Endothelial cell of umbilical vein (primary cell): ENCODE data around the gene UBTD1. TPM values are rescaled to one million over a fixed set of nuclear protein-coding genes. Genes with fewer than 3 reads are reported as not detected.

Source experiments
- BruUV-seq: library from RNA; stranded (reverse); fragments of 400-500 nt; replicated peaks from 2 replicates; lab custom pipeline; 2021; lab: Mats Ljungman, UMichigan
- CTCF ChIA-PET: fragments of 300-600, 350-600 bp; sonication (Branson Sonifier 250); formaldehyde crosslinking; loops from one replicate; lab custom pipeline; 2021; ENCODE audit warnings: antibody characterized with exemption, inconsistent platforms; lab: Charles Lee
- POLR2A ChIA-PET: fragments of 300-600, 350-600 bp; sonication (Branson Sonifier 250); formaldehyde crosslinking; loops from one replicate; lab custom pipeline; 2021; ENCODE audit warnings: antibody characterized with exemption, inconsistent platforms; lab: Charles Lee
- DNase-seq: peaks from one replicate; pipeline ENCODE4 v3.0.0-alpha.2; 2011; ENCODE audit warnings: low read depth, low spot score
- FAIRE-seq: peaks from 2 replicates; lab custom pipeline; 2011; peaks lifted over from hg19 to GRCh38; lab: Jason Lieb, UNC
- H2AFZ ChIP-seq: 2 replicates; pipeline ENCODE4 v1.6.0; 2012; ENCODE audit warnings: low read depth, low read length, control low read depth, inconsistent platforms
- H3K27ac ChIP-seq: 2 replicates; pipeline ENCODE4 v1.5.1; 2011; ENCODE audit warnings: low read depth, mild to moderate bottlenecking, control low read depth, low read length, moderate library complexity; ENCODE audit not compliant: insufficient read depth
- H3K27me3 ChIP-seq, 2 experiments: 2 replicates each; pipeline versions ENCODE4 v1.6.0 to v1.6.1; 2011; ENCODE audit warnings: low read length in 2 of 2, mixed read lengths in 1 of 2; ENCODE audit not compliant: control insufficient read depth in 2 of 2, insufficient read depth in 2 of 2
- H3K36me3 ChIP-seq, 2 experiments: 2 replicates in 1 of 2; 3 replicates in 1 of 2; pipeline ENCODE4 v1.5.1; 2011; ENCODE audit warnings: low read length in 2 of 2, mild to moderate bottlenecking in 1 of 2, moderate library complexity in 1 of 2; ENCODE audit not compliant: control insufficient read depth in 2 of 2, insufficient read depth in 2 of 2; ENCODE audit errors: extremely low read depth in 1 of 2
- H3K4me1 ChIP-seq: 3 replicates; pipeline ENCODE4 v1.5.1; 2011; ENCODE audit warnings: mild to moderate bottlenecking, low read length; ENCODE audit not compliant: control insufficient read depth, insufficient read depth; ENCODE audit errors: extremely low read depth
- H3K4me2 ChIP-seq: 2 replicates; pipeline ENCODE4 v1.6.1; 2011; ENCODE audit warnings: low read length, control low read depth, mixed read lengths; ENCODE audit not compliant: insufficient read depth
- H3K4me3 ChIP-seq, 3 experiments: fragments of 200-600 bp in 1 of 3; sonication (generic), shearing (Covaris generic) in 1 of 3; replicated peaks in 1 of 3; 2 replicates each; pipeline ENCODE4 v1.5.1; 2011 to 2016; ENCODE audit warnings: control low read depth in 3 of 3, low read length in 3 of 3, mild to moderate bottlenecking in 2 of 3, inconsistent platforms in 1 of 3, low read depth in 1 of 3, moderate library complexity in 1 of 3; ENCODE audit not compliant: insufficient read depth in 1 of 3
- H3K79me2 ChIP-seq: 2 replicates; pipeline ENCODE4 v1.6.0; 2012; ENCODE audit warnings: low read length, inconsistent platforms; ENCODE audit not compliant: control insufficient read depth, insufficient read depth
- H3K9ac ChIP-seq: replicated peaks from 2 replicates; pipeline ENCODE3; 2011; ENCODE audit warnings: low read length, control low read depth; ENCODE audit not compliant: insufficient read depth; ENCODE audit errors: extremely low read depth
- H3K9me1 ChIP-seq: replicated peaks from 3 replicates; pipeline ENCODE4 v1.6.0; 2011; ENCODE audit warnings: mild to moderate bottlenecking, low read length; ENCODE audit not compliant: control insufficient read depth, insufficient read depth; ENCODE audit errors: extremely low read depth
- H3K9me3 ChIP-seq: replicated peaks from 2 replicates; pipeline ENCODE4 v1.5.1; 2012; ENCODE audit warnings: low read length, inconsistent platforms; ENCODE audit not compliant: control insufficient read depth, insufficient read depth
- H4K20me1 ChIP-seq: replicated peaks from 2 replicates; pipeline ENCODE3; 2011; ENCODE audit warnings: mild to moderate bottlenecking, low read length; ENCODE audit not compliant: control insufficient read depth, insufficient read depth; ENCODE audit errors: extremely low read depth
- EZH2 ChIP-seq: IDR thresholded peaks from 2 replicates; pipeline ENCODE4 v1.6.1; 2012; ENCODE audit warnings: borderline replicate concordance, low read depth, mild to moderate bottlenecking, moderate library complexity, low read length, inconsistent platforms; ENCODE audit not compliant: severe bottlenecking
- FOS ChIP-seq: IDR thresholded peaks from 2 replicates; pipeline ENCODE4 v1.6.1; 2011; ENCODE audit warnings: mild to moderate bottlenecking, low read length, moderate library complexity, borderline replicate concordance; ENCODE audit not compliant: insufficient read depth
- GATA2 ChIP-seq: IDR thresholded peaks from 2 replicates; pipeline ENCODE4 v1.7.0; 2011; ENCODE audit warnings: low read depth, mild to moderate bottlenecking, moderate library complexity, mixed read lengths, low read length; ENCODE audit not compliant: insufficient read length, insufficient read depth
- JUN ChIP-seq: IDR thresholded peaks from 2 replicates; pipeline ENCODE4 v1.6.1; 2011; ENCODE audit warnings: borderline replicate concordance, low read depth; ENCODE audit not compliant: insufficient read length, insufficient read depth
- MYC ChIP-seq: IDR thresholded peaks from one replicate; pipeline ENCODE4 v1.6.1; 2011; ENCODE audit warnings: mild to moderate bottlenecking, low read depth, low read length
- POLR2A ChIP-seq: IDR thresholded peaks from 2 replicates; pipeline ENCODE4 v1.6.1; 2012; ENCODE audit warnings: low read depth, mild to moderate bottlenecking, control low read depth, low read length
- POLR2AphosphoS5 ChIP-seq: IDR thresholded peaks from 2 replicates; pipeline ENCODE4 v1.6.1; 2012; ENCODE audit warnings: low read depth, mild to moderate bottlenecking, control low read depth, low read length, moderate library complexity; ENCODE audit not compliant: insufficient read depth
- dilution Hi-C: fragments of 300-500 bp; cut with MboI; formaldehyde crosslinking; loops from one replicate; pipeline ENCODE4 v1.15.0; 2019; ENCODE audit warnings: low sequenced_read_pairs; ENCODE audit not compliant: extremely low pct_ligation_motif_present
- intact Hi-C: fragments of 100-400 bp; cut with micrococcal nuclease; formaldehyde crosslinking; loops from one replicate; pipeline ENCODE4 v1.10.0; 2022
- polyA plus RNA-seq, 4 experiments: library from polyadenylated mRNA; depleted of rRNA in 3 of 4; stranded (reverse) in 3 of 4; unstranded in 1 of 4; fragments of >200 nt; gene quantifications; 2 replicates each; pipeline versions ENCODE4 v1.2.1 to v1.2.3, GENCODE V29; 2011 to 2012; ENCODE audit warnings: missing spikeins in 1 of 4
- total RNA-seq: library from RNA; stranded (reverse); gene quantifications from 2 replicates; pipeline ENCODE4 v1.2.3, GENCODE V29; 2021
- TF ChIP-seq, protein P1 (sequence below): IDR thresholded peaks from 2 replicates; pipeline ENCODE4 v1.6.1; 2011; ENCODE audit not compliant: insufficient read depth, insufficient read length
- TF ChIP-seq, protein P2 (sequence below), 2 donors: IDR thresholded peaks; 1 replicate in 1 of 2; 2 replicates in 1 of 2; pipeline ENCODE4 v1.5.1; 2011; ENCODE audit warnings: low read length in 2 of 2, mild to moderate bottlenecking in 2 of 2, moderate library complexity in 2 of 2, control low read depth in 1 of 2, inconsistent platforms in 1 of 2, low read depth in 1 of 2; ENCODE audit not compliant: insufficient read depth in 1 of 2; ENCODE audit errors: extremely low read depth in 1 of 2

The UBTD1 gene
- total and polyA plus RNA-seq, 2 donors (not counting 3 experiments of a cell fraction or from before 2014, with no cell fraction given), result 42.6 to 63.7 TPM

- Histone ChIP-seq H3K4me1 (peaks cover 16% of the 10 kb centered on the region), H3K27me3 (no peaks in the 10 kb centered on the region), H3K9me1 (no peaks in the 10 kb centered on the region), H4K20me1 (no peaks in the 10 kb centered on the region), H3K4me2 (no peak overlapping the region), H3K79me2 (peaks cover 47% of the 10 kb centered on the region), H3K9ac (no peak overlapping the region), H3K9me3 (no peaks in the 10 kb centered on the region), H2AFZ (no peak overlapping the region), H3K27ac (no peak overlapping the region), H3K4me3 (no peak overlapping the region), H3K36me3 (peaks cover 9 to 17% of the 10 kb centered on the region in 2 experiments)
- intact Hi-C loops, result no loop called here
- DNase-seq (no peak), FAIRE-seq (peak; percentile 49)
- ChIA-PET POLR2A (no interaction called here), CTCF (interaction anchor here (1.7 kb wide), 1 partner anchor 11 kb away, joined by 4 read pairs; no protein-coding TSS in a partner anchor)
- TF ChIP-seq POLR2A (no peak), MYC (no peak), EZH2 (no peak), JUN (no peak), POLR2AphosphoS5 (no peak), GATA2 (no peak), FOS (no peak)
- TF ChIP-seq, protein P1, sequence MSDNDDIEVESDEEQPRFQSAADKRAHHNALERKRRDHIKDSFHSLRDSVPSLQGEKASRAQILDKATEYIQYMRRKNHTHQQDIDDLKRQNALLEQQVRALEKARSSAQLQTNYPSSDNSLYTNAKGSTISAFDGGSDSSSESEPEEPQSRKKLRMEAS, result no peak
- TF ChIP-seq, protein P2, sequence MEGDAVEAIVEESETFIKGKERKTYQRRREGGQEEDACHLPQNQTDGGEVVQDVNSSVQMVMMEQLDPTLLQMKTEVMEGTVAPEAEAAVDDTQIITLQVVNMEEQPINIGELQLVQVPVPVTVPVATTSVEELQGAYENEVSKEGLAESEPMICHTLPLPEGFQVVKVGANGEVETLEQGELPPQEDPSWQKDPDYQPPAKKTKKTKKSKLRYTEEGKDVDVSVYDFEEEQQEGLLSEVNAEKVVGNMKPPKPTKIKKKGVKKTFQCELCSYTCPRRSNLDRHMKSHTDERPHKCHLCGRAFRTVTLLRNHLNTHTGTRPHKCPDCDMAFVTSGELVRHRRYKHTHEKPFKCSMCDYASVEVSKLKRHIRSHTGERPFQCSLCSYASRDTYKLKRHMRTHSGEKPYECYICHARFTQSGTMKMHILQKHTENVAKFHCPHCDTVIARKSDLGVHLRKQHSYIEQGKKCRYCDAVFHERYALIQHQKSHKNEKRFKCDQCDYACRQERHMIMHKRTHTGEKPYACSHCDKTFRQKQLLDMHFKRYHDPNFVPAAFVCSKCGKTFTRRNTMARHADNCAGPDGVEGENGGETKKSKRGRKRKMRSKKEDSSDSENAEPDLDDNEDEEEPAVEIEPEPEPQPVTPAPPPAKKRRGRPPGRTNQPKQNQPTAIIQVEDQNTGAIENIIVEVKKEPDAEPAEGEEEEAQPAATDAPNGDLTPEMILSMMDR (IDR thresholded peaks at IDR 0.05; ENCODE audit: extremely low read depth in 1 of 2, insufficient read depth in 1 of 2, low read depth in 1 of 2, low read length in 2 of 2), result no peak
- dilution Hi-C loops, result no loop called here
- no TSS peak for BruUV-seq
Observed at GRCh38 chr10:97450828-97451227, 47.9 kb upstream of the UBTD1 start.
